GM19452 (cell line): ENCODE results near the gene SMYD1.

Source experiments
- ATAC-seq: cut with Tn5 transposase; IDR thresholded peaks from one replicate; pipeline ENCODE4 v1.9.1; 2021; ENCODE audit not compliant: unreplicated experiment

The SMYD1 gene

GRCh38 chr2:88086401-88086800 lies 18.8 kb downstream of the SMYD1 start:
- no peak for ATAC-seq

DNA sequence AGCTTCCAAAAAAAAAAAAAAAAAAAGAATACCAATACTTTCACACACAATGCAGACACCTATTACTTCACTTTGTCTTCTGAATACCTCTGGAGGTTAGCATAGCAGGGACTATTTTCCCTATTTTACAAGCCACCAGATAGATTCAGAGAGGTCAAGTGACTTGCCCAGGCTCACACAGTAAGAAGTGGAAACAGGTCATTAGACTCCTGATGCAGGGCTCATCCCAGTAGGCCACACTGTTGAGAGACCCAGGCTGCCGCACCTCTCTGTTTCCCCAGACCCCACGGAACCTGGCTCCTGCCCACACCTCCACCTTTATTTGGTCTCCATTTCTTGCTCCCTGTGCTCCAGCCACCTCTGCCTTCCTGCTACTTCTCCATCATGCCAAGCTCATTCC lies 19.4 kb downstream of the SMYD1 start:
- ATAC-seq = no peak

DNA sequence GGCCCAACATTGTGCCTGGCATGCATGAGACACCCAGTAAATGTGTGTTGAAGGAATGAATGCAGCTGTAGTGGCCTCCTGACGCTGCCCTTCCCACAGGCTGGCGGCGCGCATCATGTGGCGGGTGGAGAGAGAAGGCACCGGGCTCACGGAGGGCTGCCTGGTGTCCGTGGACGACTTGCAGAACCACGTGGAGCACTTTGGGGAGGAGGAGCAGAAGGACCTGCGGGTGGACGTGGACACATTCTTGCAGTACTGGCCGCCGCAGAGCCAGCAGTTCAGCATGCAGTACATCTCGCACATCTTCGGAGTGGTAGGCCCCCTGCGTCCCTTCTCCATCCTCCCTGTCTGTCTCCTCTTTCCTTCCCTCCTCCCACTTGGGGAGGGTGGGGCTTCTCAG lies 20.1 kb downstream of the SMYD1 start:
- no peak for ATAC-seq

DNA sequence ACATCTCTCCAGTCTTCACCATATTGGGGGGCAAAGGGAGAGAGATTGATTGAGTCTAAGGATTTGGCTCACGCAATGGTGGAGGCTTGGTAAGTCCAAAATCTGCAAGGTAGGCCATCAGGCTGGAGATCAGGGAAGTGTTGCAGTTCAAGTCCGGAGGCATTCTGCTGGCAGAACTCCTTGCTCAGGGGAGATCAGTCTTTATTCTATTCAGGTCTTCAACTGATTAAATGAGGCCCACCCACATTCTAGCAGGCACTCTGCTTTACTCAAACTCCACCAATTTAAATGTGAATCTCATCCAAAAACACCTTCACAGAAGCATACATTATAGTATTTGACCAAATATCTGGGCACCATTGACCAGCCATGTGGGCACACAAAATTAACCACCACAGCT lies 21.4 kb downstream of the SMYD1 start:
- ATAC-seq = no peak

DNA sequence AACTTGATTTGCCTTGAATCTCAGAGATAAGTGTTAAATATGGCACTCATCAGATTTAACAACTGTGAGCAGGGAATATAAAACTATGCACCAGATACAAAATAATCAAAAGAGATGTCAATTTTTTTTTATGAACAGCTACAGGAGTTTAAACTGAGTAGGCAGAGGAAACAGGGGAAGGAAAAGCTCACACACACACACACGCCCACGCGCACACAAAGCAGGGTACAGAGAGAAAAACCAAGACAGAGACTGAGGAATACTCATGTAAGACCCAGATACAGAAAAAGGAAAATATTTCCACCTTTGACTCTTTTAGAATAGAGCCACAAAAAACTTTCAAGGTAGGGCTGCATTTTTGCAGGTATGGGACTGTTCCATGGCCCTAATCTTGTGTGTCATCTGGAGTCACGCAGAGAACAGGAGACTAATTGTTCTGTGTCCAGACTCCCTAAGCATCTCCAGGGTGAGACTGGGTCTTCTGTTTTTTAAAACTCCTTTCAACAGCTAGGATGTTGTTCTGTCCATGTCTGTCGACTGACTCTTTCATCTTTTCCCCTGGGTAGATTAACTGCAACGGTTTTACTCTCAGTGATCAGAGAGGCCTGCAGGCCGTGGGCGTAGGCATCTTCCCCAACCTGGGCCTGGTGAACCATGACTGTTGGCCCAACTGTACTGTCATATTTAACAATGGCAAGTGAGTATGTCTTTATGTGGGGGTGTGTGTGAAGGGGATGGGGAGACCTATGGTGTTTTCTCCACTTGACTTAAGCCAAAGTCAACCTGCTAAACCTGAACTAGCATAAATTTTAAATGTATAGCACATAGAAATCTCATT lies 23.0 kb downstream of the SMYD1 start:
- no peak for ATAC-seq

DNA sequence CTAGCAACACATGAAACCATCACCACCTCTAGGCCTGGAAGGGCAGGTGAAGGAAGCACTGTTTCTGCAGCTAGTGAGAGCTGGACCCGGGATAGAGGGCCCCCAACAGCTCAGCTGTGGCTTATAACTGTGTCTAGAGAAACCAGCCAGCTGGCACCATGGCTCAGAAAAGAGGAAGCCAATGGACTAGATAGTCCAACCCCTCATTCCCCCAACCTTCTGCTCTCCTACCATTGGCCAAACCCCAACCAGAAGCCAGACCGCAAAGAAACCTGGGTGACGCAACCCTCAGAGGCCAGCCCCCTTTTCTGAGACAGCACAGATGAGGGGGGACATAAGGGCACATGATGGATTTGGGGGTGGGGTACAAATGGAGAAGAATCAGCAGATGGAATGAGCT lies 24.3 kb downstream of the SMYD1 start:
- no peak for ATAC-seq

DNA sequence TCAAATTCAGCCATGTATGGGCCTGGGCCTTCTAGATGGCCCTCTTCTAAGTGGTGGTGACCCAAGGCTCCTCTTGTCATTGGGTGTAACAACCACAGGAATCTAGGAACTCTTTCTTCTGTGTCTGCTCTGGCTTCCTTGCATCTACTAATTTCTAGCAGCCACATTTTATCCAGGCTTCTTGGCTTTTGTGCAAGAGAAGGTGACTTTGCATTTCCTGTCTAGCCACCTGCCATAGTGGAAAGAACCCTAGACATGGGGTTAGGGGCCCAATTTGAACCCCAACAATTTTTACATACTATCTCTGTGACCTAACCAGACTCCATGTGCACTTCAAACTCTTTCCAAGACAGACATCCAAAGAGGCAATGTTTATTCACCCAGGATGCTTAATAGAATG lies 25.1 kb downstream of the SMYD1 start:
- no peak for ATAC-seq

- ATAC-seq = no peak
Observed at GRCh38 chr2:88095022-88095421, 27.4 kb downstream of the SMYD1 start.

GRCh38 chr2:88096708-88097107 lies 29.1 kb downstream of the SMYD1 start:
- ATAC-seq = no peak

DNA sequence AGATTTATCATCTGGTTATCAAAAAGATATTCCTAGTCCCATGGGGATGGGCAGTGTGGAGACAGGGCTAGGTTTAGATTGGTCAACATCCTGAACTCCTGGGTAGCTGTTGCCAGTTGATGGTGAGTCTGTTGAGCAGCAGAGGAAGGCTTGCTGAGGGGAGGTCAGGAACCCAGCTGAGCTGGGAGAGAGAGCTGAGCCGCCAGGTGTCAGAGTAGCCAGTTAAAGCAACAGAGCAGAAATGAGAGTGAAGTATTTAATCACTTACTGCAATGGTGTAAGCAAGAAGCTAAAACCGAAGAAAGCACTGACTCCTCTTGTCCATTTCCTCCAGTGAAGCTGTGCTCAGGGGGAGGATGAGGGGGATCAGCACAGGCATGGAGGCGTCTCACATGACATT lies 29.6 kb downstream of the SMYD1 start:
- ATAC-seq = no peak

- no peak for ATAC-seq
Observed at GRCh38 chr2:88097891-88098557, 30.4 kb downstream of the SMYD1 start.

DNA sequence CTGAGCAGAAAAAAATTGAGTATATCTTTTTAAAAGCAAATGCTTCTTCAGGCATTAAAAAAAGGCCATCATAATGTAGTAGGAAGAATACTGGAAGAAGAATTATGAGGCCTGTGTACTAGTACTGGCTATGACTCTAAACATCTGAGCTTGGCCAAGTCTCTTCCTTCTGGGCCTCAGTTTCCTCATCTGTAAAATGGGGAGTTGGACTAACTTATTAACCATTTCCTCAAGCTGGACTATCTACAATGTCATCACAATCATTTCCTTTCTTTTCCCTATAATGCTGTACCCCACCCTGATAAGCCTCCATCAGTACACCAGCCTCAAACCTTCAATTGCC lies 30.9 kb downstream of the SMYD1 start:
- no peak for ATAC-seq

DNA sequence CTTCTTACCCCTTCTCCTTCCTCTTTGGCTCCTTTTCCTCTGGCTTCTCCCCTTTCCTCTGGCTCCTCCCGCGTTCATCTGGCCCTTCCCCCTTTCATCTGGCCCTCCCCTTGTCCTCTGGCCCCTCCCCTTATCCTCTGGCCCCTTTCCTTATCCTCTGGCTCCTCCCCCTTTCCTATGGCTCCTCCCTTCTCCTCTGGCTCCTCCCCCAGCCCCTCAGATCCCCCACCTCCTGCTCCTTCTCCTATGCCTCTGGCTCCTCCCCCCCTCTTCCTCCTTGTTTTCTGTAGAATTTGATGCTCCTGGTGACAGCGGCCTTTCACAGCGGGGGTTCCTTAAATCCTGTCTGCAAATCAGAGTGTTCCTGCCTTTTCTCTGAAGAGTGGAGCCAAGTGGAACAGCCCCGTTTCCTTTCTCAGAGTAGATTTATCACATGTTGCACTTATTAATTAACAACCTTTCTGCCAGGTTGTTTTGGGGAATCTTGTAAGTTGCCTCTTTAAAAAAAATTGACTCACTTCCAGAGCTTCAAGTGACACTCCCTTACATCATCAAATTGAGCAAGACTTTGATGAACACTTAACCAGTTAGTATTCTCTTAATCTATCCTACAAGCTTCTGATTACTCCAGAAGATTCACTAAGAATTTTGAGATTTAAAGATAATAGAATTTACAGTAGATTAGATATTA lies 32.3 kb downstream of the SMYD1 start:
- ATAC-seq = no peak

- ATAC-seq = no peak
Observed at GRCh38 chr2:88100489-88100858, 32.8 kb downstream of the SMYD1 start.

- no peak for ATAC-seq
Observed at GRCh38 chr2:88108796-88109195, 41.2 kb downstream of the SMYD1 start.

GRCh38 chr2:88110830-88111229 lies 43.2 kb downstream of the SMYD1 start:
- ATAC-seq = no peak

GRCh38 chr2:88113069-88113468 lies 45.4 kb downstream of the SMYD1 start:
- ATAC-seq = no peak

DNA sequence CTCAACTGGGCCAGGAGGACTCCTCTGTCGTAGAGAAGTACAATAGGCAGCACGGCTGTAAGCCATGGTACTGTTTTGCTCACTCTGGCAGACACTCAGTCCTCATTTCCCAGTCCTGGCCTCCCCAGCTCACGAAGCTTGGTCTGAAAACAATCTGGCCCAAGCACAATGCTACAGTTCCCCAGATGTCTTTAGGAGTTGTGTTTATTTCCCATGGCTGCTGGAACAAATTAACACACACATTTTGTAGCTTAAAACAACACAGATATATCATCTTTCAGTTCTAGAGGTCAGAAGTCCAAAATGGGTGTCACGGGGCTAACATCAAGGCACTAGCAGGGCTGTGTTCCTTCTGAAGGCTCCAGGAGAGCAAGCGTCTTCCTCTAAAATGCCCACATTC lies 47.3 kb downstream of the SMYD1 start:
- ATAC-seq = no peak

DNA sequence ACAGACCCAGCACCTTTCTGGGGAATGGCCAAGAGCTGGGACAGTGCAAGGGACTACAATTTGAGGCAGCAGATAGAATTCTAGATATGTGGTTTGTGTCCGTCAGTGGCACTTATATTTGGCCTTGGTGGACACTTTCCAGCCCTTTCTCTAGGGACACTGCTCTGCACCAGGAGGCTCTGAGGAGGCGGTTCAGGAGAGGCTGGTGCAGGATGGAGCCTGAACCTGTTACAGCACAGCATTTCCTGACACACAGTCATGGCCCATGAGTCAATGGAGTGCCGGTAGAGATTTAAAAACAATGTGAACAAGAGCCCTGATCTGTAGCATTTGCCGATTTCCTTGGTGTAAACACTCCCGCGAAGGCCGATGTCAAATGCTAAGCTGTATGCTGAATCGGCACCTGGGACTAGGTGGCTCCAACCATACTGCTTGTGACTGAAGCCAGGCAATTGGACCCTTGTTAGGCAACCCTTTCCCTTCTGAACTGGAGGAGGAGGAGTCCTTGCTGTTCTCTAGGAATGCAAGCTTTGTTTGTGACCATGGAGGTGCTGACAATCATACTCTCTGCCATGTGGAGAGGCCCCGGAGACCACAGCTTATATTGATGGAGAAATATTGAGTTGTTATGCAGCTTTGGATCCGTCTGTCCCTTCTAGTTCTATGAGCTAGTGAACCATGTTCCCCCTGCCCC lies 48.3 kb downstream of the SMYD1 start:
- no peak for ATAC-seq

- ATAC-seq = no peak
Observed at GRCh38 chr2:88116669-88117432, 49.2 kb downstream of the SMYD1 start.

GRCh38 chr2:88117973-88118372 lies 50.3 kb downstream of the SMYD1 start:
- no peak for ATAC-seq
